ENCODE measurements around the gene LPCAT4.

Gene LPCAT4

DNA sequence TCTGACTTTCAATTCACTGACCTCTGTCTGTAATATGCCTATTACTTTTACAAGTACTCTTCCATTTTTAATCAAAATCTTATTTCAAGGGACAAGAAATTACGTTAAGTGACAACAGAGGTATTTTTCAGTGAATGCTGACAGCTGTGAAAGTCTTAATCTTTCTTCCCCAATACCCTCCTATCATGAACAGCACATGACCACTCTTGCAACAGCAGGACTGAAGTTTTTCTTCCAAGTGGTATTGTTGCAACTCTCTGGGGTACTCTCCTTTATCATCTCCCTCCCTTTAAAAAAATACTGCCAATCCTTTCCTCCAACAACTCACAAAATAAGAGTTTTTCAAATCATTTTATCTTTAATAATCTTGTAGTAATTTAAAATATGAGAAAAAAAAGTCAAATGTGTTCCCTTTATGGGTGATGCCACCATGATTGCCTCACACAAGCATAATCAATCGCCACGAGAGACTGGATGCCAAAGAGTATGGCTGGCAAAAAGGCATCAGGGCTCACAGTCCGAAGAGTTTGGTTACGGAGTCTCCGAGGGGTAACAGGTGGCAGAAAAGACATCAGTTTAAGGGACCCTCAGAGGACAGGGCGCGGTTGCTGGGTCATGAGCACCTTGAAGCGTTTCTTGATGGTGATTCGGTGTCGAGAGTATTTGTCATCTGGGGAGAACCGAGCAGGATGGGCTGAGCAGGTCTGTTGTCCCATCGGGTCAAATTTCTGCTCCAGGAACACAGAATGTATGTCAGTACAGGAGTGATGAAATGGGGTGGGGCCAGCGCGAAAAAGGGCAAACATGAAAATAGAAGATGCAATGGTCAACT is 25.4 kb downstream of the LPCAT4 start:
- Mint-ChIP-seq H3K4me3 (no peak overlapping the region), H3K4me1 (peaks cover 17% of the 10 kb centered on the region), H3K36me3 (ENCODE audit: insufficient read depth) (peaks cover 26% of the 10 kb centered on the region), H3K9me3 (no peaks in the 10 kb centered on the region), H3K27ac (ENCODE audit: low read depth) (no peak overlapping the region), H3K27me3 (no peaks in the 10 kb centered on the region)
- DNase-seq (ENCODE audit: low spot score in 2 of 2) (no peak), ATAC-seq (replicated peaks; ENCODE audit: extremely low read depth, poor library complexity, severe bottlenecking) (no peak)

DNA sequence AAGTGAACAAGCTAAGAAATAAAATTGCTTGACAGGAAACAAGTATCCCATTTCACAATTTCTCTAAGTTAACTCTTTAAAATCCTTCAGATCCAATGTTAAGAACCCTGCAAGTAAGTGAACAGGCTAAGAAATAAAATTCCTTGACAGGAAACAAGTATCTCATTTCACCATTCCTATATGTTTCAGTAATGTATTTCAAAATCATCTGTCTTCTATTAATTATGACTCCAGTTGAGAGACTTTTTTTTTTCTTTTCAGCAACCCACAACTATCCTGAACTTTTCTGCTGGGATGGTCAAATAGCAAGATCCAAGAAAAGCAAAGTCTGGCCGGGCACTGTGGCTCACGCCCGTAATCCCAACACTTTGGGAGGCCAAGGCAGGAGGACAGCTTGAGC is 27.1 kb downstream of the LPCAT4 start:
- no peak for DNase-seq (ENCODE audit: low spot score in 2 of 2)
- ATAC-seq (replicated peaks; ENCODE audit: extremely low read depth, poor library complexity, severe bottlenecking), result no peak
- no peak overlapping the region for H3K4me3 Mint-ChIP-seq
- H3K4me1 Mint-ChIP-seq, result peaks cover 33% of the 10 kb centered on the region
- H3K27ac Mint-ChIP-seq (ENCODE audit: low read depth), result no peak overlapping the region
- no peaks in the 10 kb centered on the region for H3K27me3 Mint-ChIP-seq
- no peaks in the 10 kb centered on the region for H3K9me3 Mint-ChIP-seq
- peaks cover 26% of the 10 kb centered on the region for H3K36me3 Mint-ChIP-seq (ENCODE audit: insufficient read depth)

DNA sequence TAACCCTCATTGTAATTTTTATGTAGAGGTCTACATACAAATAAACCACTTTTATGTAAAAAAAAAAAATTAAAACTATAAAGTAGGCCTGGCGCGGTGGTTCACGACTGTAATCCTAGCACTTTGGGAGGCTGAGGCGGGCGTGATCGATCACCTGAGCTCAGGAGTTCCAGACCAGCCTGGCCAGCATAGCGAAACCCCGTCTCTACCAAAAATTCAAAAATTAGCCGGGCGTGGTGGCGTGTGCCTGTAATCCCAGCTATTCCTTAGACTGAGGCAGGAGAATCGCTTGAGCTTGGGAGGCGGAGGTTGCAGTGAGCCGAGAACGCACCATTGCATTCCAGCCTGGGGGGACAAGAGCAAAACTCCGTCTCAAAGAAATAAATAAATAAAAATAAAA is 28.6 kb downstream of the LPCAT4 start:
- H3K36me3 Mint-ChIP-seq (ENCODE audit: insufficient read depth), result peaks cover 26% of the 10 kb centered on the region
- H3K9me3 Mint-ChIP-seq, result no peaks in the 10 kb centered on the region
- peak overlapping the region; percentile 96 for H3K4me3 Mint-ChIP-seq
- ATAC-seq (replicated peaks; ENCODE audit: extremely low read depth, poor library complexity, severe bottlenecking), result no peak
- no peak overlapping the region for H3K27ac Mint-ChIP-seq (ENCODE audit: low read depth)
- DNase-seq (ENCODE audit: low spot score in 2 of 2), result no peak
- peaks cover 42% of the 10 kb centered on the region for H3K4me1 Mint-ChIP-seq
- H3K27me3 Mint-ChIP-seq, result no peaks in the 10 kb centered on the region

DNA sequence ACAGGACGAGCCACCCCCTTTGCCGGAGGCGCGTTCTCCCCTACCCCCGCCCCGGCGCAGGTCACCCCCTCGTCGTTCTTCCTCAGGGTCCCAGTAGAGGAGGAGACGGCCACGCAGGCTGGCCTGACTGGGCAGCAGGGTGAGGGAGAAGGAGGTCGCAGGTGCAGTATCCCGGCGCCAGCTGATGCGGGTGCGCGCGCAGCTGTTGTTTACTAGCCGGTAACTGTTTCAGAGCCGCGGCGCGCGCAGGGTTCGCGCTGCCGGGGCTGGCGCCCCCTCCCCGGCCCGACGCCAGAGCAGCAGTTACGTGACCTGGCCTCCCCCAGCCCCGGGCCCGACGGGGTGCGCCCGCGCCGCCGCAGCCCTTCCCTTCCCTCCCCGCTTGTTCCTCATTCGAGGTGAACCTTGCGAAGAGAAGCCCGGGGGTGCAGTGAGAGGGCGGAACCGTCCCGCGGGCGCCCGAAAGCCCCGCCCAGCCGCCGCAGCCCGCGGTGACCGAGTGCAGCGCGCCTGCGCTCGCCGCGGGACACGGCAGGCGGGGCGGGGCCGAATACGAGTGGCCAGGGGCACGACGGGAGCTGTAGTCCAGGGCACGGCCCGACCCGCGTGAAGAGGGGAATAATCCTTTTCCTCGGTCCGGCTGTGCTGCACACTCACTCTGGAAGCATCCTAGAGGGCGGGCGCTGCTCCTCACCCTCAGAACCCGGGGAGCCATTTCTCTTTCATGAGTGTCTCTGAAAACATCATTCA is 29.3 kb downstream of the LPCAT4 start, which contains the start of gene SLC12A6:
Gene SLC12A6 (minus strand): TSS at position 225 of the 750 bp plus-strand sequence. CDS start 1,101 bp downstream, outside the sequence.
- H3K27me3 Mint-ChIP-seq, result no peaks in the 10 kb centered on the region
- ATAC-seq (replicated peaks; ENCODE audit: extremely low read depth, poor library complexity, severe bottlenecking), result peak; percentile 81

DNA sequence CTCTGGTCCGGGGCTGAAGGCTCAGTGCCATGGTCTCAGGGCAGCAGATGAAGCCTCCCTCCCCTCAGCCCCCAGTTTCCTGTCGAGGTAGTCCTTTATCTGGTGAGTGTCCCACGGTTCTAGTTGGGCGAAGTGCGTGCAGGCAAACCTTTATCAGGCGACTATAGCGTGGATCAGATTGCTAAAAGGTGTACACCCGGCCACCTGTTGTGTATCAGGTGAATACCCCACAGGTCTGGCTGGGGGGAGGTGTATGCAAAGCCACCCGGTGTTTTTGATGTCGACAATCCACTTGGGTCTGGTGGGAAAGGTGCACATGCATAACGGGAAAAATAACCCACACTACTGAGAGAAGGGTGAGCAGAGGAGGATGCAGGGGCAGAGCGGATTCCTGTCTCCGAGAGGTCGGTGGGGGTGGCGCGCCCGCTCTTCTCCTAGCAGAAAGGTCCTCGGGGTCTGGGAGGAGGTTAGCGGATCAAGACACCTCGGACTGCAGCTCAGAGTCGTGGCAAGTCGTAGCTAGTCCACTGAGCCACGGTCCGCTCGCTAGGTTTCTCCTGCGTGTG is 29.9 kb downstream of the LPCAT4 start:
- Mint-ChIP-seq H3K4me1 (peaks cover 45% of the 10 kb centered on the region), H3K9me3 (no peaks in the 10 kb centered on the region), H3K27me3 (no peaks in the 10 kb centered on the region), H3K27ac (ENCODE audit: low read depth) (peak overlapping the region; percentile 96), H3K4me3 (peak overlapping the region; percentile 96), H3K36me3 (ENCODE audit: insufficient read depth) (peaks cover 29% of the 10 kb centered on the region)
- DNase-seq (ENCODE audit: low spot score in 2 of 2) (no peak), ATAC-seq (replicated peaks; ENCODE audit: extremely low read depth, poor library complexity, severe bottlenecking) (peak; percentile 17)

More for the DNA sequence above, 29.3 kb downstream of the LPCAT4 start, which contains the start of gene SLC12A6:
- Mint-ChIP-seq H3K9me3 (no peaks in the 10 kb centered on the region), H3K36me3 (ENCODE audit: insufficient read depth) (peaks cover 26% of the 10 kb centered on the region), H3K4me3 (peak within 1 kb of the TSS; percentile 96), H3K4me1 (peaks cover 42% of the 10 kb centered on the region), H3K27ac (ENCODE audit: low read depth) (peak within 1 kb of the TSS; percentile 96)
- DNase-seq (ENCODE audit: low spot score in 2 of 2), result peak; percentile 85

DNA sequence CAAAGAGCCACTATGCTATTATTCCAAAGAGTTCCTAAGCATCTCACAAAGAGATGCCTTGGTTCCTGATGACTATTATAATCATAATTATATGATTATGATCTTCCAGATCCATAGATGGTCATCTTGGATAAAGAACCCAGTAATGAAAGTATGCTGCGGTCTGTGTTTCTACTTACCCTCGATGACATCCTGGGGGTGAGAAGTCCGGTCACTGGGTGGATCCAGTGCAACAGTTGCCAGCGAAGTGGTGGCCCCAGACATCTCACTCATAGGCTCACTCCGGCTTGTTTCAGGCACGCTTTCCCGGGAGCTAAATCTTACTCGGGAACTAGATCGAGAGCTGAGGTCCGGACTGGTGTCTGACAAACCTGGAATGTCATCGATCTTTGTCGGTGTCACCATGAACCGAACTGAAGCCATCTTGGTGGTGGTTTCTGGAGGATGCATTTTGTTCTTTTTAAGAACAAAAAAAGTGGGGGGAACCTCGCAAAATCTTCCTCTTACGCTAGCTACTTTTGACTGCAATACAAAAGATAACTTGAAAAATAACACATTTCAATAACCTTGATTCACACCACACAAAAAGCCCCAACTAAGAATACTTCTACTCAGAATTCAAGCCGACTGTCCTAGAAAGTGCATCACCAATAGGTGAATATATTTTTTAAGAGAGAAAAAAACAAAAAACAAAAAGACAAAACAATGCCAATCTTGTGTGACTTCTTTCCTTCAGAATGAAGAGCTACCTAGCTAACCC is 30.6 kb downstream of the LPCAT4 start:
- DNase-seq (ENCODE audit: low spot score in 2 of 2), result no peak
- H3K4me1 Mint-ChIP-seq, result peaks cover 44% of the 10 kb centered on the region
- H3K36me3 Mint-ChIP-seq (ENCODE audit: insufficient read depth), result peaks cover 25% of the 10 kb centered on the region
- H3K27ac Mint-ChIP-seq (ENCODE audit: low read depth), result peak overlapping the region; percentile 96
- no peak for ATAC-seq (replicated peaks; ENCODE audit: extremely low read depth, poor library complexity, severe bottlenecking)
- peak overlapping the region; percentile 96 for H3K4me3 Mint-ChIP-seq
- no peaks in the 10 kb centered on the region for H3K27me3 Mint-ChIP-seq
- no peaks in the 10 kb centered on the region for H3K9me3 Mint-ChIP-seq

DNA sequence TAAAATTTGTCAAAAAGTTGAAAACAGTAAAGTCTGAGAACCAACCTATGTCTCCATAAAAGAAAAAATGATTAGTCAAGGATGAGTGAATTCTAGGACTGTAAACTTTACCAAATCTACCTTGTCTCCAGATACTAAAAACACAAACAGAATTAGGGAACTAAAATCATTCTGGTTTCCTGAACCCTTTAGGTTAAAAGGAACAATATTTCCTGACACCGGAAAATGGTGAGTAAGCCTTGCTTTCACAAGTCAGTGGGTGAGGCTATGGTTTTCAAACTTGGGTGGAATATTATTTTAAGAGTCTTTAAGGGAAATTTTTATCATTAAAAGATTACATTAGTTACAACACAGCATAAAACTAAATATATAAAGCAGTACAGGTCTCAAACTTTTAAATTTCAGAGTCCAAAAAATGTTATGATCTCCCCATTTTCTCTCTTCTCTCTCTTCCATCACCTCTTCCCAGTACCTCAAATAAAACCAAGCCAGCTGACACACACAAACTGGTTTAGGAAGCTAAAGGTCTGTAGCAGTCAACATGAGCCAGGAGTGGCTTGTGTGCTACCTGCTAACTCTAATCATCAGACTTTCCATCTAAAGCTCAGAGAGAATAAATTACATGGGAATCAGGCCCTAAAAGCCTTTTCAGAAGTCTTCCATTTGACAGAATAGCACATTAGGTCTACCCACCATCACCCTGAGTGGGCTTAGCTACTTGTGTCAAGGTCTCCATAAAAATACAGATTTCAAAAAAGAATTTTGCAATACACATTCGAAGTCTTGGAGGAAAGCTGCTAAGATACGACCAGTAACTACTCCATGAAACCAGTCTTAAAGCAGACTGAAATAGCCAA is 31.6 kb downstream of the LPCAT4 start:
- peak overlapping the region; percentile 96 for H3K27ac Mint-ChIP-seq (ENCODE audit: low read depth)
- H3K9me3 Mint-ChIP-seq, result no peaks in the 10 kb centered on the region
- DNase-seq (ENCODE audit: low spot score in 2 of 2) (no peak), ATAC-seq (replicated peaks; ENCODE audit: extremely low read depth, poor library complexity, severe bottlenecking) (no peak)
- no peaks in the 10 kb centered on the region for H3K27me3 Mint-ChIP-seq
- peak overlapping the region; percentile 96 for H3K4me3 Mint-ChIP-seq
- peaks cover 41% of the 10 kb centered on the region for H3K4me1 Mint-ChIP-seq
- peaks cover 19% of the 10 kb centered on the region for H3K36me3 Mint-ChIP-seq (ENCODE audit: insufficient read depth)

DNA sequence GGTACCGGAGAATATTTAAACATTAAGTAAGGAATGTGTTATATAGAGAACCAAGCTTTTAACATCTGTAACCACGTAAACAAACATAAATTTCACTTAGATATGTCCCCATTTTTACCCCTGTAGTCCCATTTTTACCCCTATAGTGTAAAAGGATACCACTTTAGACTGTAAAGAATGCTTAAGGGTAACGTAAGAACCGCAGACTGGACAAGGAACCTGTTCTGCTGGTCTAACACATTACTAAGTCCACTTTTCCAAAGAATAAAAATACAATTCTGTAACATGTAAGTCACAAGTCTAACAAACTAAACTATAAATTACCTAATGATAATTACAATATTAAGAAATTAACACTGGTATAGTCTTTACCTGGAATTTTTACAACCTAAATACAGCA is 32.3 kb downstream of the LPCAT4 start:
- peak overlapping the region; percentile 96 for H3K27ac Mint-ChIP-seq (ENCODE audit: low read depth)
- H3K27me3 Mint-ChIP-seq, result no peaks in the 10 kb centered on the region
- peaks cover 15% of the 10 kb centered on the region for H3K36me3 Mint-ChIP-seq (ENCODE audit: insufficient read depth)
- DNase-seq (ENCODE audit: low spot score in 2 of 2) (no peak), ATAC-seq (replicated peaks; ENCODE audit: extremely low read depth, poor library complexity, severe bottlenecking) (no peak)
- H3K4me3 Mint-ChIP-seq, result peak overlapping the region; percentile 96
- H3K9me3 Mint-ChIP-seq, result no peaks in the 10 kb centered on the region
- peaks cover 47% of the 10 kb centered on the region for H3K4me1 Mint-ChIP-seq

DNA sequence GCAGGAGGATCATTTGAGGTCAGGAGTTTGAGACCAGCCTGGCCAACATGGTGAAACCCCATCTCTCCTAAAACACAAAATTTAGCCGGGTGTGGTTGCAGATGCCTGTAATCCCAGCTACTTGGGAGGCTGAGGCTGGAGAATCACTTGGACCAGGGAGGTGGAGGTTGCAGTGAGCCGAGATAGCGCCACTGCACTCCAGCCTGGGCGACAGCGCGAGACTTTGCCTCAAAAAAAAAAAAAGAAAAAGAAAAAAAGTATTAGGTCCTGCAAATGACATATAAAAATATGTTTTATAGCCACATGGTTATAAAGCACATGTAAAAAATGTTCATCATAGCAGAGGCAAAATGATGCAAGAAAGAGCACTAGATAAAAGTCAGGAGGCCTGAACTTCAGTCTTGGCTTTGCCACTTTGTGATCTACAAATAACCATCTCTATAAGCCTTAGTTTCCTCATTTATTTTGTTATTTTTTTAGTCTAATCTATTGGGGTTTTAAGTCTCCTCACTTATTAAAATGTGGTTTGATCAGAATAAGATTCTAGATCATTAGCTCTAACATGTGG is 34.4 kb downstream of the LPCAT4 start:
- peaks cover 13% of the 10 kb centered on the region for H3K36me3 Mint-ChIP-seq (ENCODE audit: insufficient read depth)
- H3K9me3 Mint-ChIP-seq, result no peaks in the 10 kb centered on the region
- H3K4me3 Mint-ChIP-seq, result no peak overlapping the region
- no peak overlapping the region for H3K27ac Mint-ChIP-seq (ENCODE audit: low read depth)
- DNase-seq (ENCODE audit: low spot score in 2 of 2) (no peak), ATAC-seq (replicated peaks; ENCODE audit: extremely low read depth, poor library complexity, severe bottlenecking) (no peak)
- peaks cover 55% of the 10 kb centered on the region for H3K4me1 Mint-ChIP-seq
- H3K27me3 Mint-ChIP-seq, result no peaks in the 10 kb centered on the region

DNA sequence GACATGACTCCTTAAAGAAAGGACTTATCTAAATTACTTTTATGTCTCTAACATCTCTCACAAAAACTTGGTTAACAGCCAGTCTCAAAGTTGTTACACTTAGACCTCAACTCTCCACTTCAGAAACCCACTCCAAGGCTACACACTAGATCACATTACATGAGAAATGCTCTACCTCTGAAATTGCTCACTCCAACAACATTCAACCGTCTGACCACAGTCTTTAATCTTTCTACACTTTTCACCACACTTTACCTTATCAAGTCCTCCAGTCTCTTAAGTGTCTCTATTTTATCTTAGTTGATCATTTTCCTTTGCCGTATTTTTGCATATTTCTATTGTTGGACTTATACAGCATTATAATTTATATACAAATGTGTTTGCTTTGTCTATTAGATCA is 35.2 kb downstream of the LPCAT4 start:
- peak overlapping the region; percentile 19 for H3K27ac Mint-ChIP-seq (ENCODE audit: low read depth)
- peak; percentile 84 for ATAC-seq (replicated peaks; ENCODE audit: extremely low read depth, poor library complexity, severe bottlenecking)
- no peaks in the 10 kb centered on the region for H3K9me3 Mint-ChIP-seq
- H3K36me3 Mint-ChIP-seq (ENCODE audit: insufficient read depth), result peaks cover 6% of the 10 kb centered on the region
- H3K4me1 Mint-ChIP-seq, result peaks cover 50% of the 10 kb centered on the region
- DNase-seq (ENCODE audit: low spot score in 2 of 2), result no peak
- no peak overlapping the region for H3K4me3 Mint-ChIP-seq
- no peaks in the 10 kb centered on the region for H3K27me3 Mint-ChIP-seq

DNA sequence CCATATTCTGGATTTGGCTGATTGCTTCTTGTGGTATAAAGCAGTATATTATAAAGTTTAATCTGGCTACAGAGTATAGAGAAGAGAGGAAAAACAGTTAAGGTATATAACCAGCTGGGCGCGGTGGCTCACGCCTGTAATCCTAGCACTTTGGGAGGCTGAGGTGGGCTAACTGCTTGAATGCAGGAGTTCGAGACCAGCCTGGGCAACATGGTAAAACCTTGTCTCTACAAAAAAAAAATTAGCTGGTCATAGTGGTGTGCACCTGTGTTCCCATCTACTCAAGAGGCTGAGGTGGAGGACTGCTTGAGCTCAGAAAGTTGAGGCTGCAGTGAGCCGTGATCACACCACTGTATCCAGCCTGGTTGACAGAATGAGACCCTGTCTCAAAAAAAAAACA is 36.7 kb downstream of the LPCAT4 start:
- no peak for DNase-seq (ENCODE audit: low spot score in 2 of 2)
- H3K9me3 Mint-ChIP-seq, result no peaks in the 10 kb centered on the region
- H3K27me3 Mint-ChIP-seq, result no peaks in the 10 kb centered on the region
- peaks cover 35% of the 10 kb centered on the region for H3K4me1 Mint-ChIP-seq
- H3K4me3 Mint-ChIP-seq, result no peak overlapping the region
- no peak for ATAC-seq (replicated peaks; ENCODE audit: extremely low read depth, poor library complexity, severe bottlenecking)
- H3K27ac Mint-ChIP-seq (ENCODE audit: low read depth), result no peak overlapping the region
- H3K36me3 Mint-ChIP-seq (ENCODE audit: insufficient read depth), result peaks cover 3% of the 10 kb centered on the region
